Ovary (tissue), 3 donors: ENCODE results near the gene PASD1.

ENCODE experiments used
- EP300 ChIP-seq: sonication (generic); formaldehyde crosslinking; IDR thresholded peaks from one replicate; pipeline ENCODE4 v1.6.1; 2017; ENCODE audit warnings: antibody characterized with exemption
- POLR2A ChIP-seq: fragments of 450-650 bp; IDR thresholded peaks from one replicate; pipeline ENCODE4 v1.6.1; 2017; ENCODE audit warnings: antibody characterized with exemption, mild to moderate bottlenecking, moderate library complexity
- TF ChIP-seq, protein P1 (sequence below), 3 donors: fragments of 450-650 bp in 2 of 3; fragments of 200-600 bp in 1 of 3; IDR thresholded peaks; one replicate each; pipeline versions ENCODE4 v1.5.1 to v1.8.0; 2016 to 2022; ENCODE audit warnings: antibody characterized with exemption in 3 of 3, mild to moderate bottlenecking in 1 of 3
- donor health status: DM: no; HTN: no; CAD: no.

DNA sequence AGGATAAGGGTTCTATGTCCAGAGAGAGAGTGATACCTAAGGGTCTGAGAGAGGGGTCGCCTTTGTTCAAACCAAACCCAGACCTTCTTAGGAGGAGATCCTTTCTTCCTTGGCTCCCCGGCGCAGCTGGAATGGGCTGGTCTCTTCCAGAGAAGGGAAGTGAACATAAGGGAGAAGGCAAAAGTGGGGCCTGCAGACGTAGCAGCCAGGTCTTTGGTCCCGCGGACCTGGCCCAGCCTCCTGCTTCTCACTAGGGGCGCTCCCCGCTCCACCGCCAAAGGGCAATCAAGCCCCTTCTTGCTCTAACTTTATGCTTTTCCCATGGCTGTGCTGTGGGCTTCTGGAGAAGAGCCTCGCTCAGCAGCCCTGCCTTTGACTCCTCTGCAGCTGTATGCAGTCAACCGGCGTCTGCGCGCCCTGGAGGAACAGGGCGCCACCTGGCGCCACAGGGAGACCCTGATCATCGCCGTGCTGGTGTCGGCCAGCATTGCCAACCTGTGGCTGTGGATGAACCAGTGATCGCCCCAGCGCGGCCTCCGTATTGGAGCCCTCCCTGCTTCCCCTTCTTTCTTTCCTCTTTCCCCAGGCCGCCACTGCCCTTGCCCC, 158.9 kb downstream of the PASD1 start:
- TF ChIP-seq, protein P1, sequence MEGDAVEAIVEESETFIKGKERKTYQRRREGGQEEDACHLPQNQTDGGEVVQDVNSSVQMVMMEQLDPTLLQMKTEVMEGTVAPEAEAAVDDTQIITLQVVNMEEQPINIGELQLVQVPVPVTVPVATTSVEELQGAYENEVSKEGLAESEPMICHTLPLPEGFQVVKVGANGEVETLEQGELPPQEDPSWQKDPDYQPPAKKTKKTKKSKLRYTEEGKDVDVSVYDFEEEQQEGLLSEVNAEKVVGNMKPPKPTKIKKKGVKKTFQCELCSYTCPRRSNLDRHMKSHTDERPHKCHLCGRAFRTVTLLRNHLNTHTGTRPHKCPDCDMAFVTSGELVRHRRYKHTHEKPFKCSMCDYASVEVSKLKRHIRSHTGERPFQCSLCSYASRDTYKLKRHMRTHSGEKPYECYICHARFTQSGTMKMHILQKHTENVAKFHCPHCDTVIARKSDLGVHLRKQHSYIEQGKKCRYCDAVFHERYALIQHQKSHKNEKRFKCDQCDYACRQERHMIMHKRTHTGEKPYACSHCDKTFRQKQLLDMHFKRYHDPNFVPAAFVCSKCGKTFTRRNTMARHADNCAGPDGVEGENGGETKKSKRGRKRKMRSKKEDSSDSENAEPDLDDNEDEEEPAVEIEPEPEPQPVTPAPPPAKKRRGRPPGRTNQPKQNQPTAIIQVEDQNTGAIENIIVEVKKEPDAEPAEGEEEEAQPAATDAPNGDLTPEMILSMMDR (IDR thresholded peaks at IDR 0.05) = no peak
- TF ChIP-seq POLR2A = no peak
- no peak for TF ChIP-seq EP300
